Stimulated activated CD4-positive, alpha-beta T cell treated with anti-CD3 and anti-CD28 coated beads, Interleukin-2, amount 100 ng/mL, for 48 hours (primary cell): Measurements from ENCODE around the gene PHLPP1.

ENCODE experiments used
- DNase-seq, 2 donors: peaks; one replicate each; pipeline ENCODE4 v3.0.0-alpha.2; 2020

Gene PHLPP1

GRCh38 chr18:62856294-62856693 is 141.0 kb downstream of the PHLPP1 start:
- DNase-seq = no peak

GRCh38 chr18:62857263-62857976 is 142.1 kb downstream of the PHLPP1 start:
- no peak for DNase-seq

GRCh38 chr18:62860062-62860461 is 144.7 kb downstream of the PHLPP1 start:
- DNase-seq = no peak

- no peak for DNase-seq
Observed at GRCh38 chr18:62862466-62862865, 147.1 kb downstream of the PHLPP1 start.

GRCh38 chr18:62863579-62864001 is 148.2 kb downstream of the PHLPP1 start:
- no peak for DNase-seq

GRCh38 chr18:62865498-62865897 is 150.2 kb downstream of the PHLPP1 start:
- no peak for DNase-seq

GRCh38 chr18:62867534-62867933 is 152.2 kb downstream of the PHLPP1 start:
- DNase-seq = no peak

- no peak for DNase-seq
Observed at GRCh38 chr18:62868645-62869044, 153.3 kb downstream of the PHLPP1 start.

GRCh38 chr18:62870643-62871042 is 155.3 kb downstream of the PHLPP1 start:
- no peak for DNase-seq

- DNase-seq = no peak
Observed at GRCh38 chr18:62875323-62875722, 160.0 kb downstream of the PHLPP1 start.

- DNase-seq = no peak
Observed at GRCh38 chr18:62876111-62876510, 160.8 kb downstream of the PHLPP1 start.

- no peak for DNase-seq
Observed at GRCh38 chr18:62876828-62877227, 161.5 kb downstream of the PHLPP1 start.

- no peak for DNase-seq
Observed at GRCh38 chr18:62877411-62878221, 162.3 kb downstream of the PHLPP1 start.

- no peak for DNase-seq
Observed at GRCh38 chr18:62878305-62878704, 163.0 kb downstream of the PHLPP1 start.

GRCh38 chr18:62880034-62880433 is 164.7 kb downstream of the PHLPP1 start:
- DNase-seq = no peak

- DNase-seq = no peak
Observed at GRCh38 chr18:62880673-62881364, 165.5 kb downstream of the PHLPP1 start.

- DNase-seq = no peak
Observed at GRCh38 chr18:62881509-62882016, 166.2 kb downstream of the PHLPP1 start.

- DNase-seq = no peak
Observed at GRCh38 chr18:62883937-62884735, 168.8 kb downstream of the PHLPP1 start.

GRCh38 chr18:62885804-62886203 is 170.5 kb downstream of the PHLPP1 start:
- no peak for DNase-seq

GRCh38 chr18:62894681-62895390 is 179.5 kb downstream of the PHLPP1 start:
- no peak for DNase-seq

- no peak for DNase-seq
Observed at GRCh38 chr18:62897153-62897552, 181.8 kb downstream of the PHLPP1 start.

- no peak for DNase-seq
Observed at GRCh38 chr18:62898359-62898758, 183.0 kb downstream of the PHLPP1 start.
